WI38 (cell line): ENCODE data around the gene MIS12.

Experiments used
- H3K4me3 ChIP-seq: 2 replicates; pipeline ENCODE4 v1.5.1; 2011; ENCODE audit warnings: low read depth, mild to moderate bottlenecking, control low read depth, low read length
- TF ChIP-seq, protein P1 (sequence below): IDR thresholded peaks from 2 replicates; pipeline ENCODE4 v1.5.1; 2012; ENCODE audit warnings: low read depth, mild to moderate bottlenecking, control low read depth, low read length

Gene MIS12

DNA sequence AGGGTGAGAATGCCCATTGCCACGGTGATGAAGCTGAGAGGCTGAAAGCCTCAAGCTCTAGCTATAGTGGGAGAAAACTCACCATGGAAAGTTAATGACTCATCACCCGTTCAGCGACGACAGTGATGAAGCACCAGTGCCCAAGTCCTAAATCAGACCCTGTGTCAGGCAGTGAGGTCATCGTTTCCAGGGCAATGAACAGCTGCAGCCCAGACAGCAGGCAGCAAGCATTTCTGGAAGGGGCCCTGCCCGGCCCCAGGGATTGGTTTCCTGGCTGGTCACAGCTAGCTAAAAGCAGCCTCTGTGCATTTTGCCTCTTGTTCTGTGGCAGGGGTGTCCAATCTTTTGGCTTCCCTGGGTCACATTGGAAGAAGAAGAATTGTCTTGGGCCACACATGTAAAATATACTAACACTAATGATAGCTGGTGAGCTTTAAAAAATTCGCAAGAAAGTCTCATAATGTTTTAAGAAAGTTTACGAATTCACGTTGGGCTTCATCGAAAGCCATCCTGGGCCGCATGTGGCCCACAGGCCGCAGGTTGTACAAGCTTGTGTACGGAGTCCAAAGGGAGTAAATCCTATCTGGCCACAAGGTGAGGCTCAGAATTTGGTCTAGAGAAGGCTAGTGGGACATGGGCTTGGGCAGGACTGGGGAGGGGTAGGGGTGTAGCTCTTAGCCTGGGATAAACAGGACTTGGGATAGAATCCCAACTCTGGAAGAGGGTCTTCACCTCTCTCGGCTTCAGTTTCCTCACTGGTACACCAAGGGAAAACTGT, 40.6 kb downstream of the MIS12 start:
- TF ChIP-seq, protein P1, sequence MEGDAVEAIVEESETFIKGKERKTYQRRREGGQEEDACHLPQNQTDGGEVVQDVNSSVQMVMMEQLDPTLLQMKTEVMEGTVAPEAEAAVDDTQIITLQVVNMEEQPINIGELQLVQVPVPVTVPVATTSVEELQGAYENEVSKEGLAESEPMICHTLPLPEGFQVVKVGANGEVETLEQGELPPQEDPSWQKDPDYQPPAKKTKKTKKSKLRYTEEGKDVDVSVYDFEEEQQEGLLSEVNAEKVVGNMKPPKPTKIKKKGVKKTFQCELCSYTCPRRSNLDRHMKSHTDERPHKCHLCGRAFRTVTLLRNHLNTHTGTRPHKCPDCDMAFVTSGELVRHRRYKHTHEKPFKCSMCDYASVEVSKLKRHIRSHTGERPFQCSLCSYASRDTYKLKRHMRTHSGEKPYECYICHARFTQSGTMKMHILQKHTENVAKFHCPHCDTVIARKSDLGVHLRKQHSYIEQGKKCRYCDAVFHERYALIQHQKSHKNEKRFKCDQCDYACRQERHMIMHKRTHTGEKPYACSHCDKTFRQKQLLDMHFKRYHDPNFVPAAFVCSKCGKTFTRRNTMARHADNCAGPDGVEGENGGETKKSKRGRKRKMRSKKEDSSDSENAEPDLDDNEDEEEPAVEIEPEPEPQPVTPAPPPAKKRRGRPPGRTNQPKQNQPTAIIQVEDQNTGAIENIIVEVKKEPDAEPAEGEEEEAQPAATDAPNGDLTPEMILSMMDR = no peak
- no peak overlapping the region for H3K4me3 ChIP-seq

DNA sequence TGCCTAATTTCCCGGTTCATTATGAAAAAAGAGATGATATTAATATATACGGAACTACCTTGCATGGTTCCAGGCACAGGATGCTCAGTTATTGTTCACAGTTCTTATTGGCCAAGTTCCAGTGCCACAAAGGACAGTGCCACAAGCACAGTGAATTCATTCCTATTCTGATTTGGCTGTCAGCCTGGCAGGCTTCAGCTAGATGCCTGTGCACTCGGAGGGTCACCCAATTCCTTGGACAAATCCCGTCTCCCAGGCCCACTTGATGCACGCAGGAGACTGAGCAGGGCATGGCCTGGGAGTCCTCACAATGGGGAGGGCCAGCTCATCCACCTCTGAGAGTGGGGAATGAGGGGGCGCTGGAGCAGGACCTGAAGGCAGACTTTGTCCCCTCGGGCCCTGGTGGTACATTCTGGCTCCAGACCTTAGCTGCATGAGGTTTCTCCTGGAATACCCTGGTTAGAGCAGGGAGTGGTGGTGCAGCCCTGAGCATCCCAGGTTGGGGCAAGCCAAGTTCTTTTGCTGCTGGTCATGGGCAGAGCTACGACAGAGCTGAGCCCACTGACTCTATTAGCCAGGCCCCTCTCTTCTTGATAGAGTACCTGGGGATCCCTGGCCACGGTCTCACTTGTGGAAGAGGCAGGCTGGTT, 41.4 kb downstream of the MIS12 start:
- TF ChIP-seq, protein P1 = no peak
- H3K4me3 ChIP-seq = no peak overlapping the region

DNA sequence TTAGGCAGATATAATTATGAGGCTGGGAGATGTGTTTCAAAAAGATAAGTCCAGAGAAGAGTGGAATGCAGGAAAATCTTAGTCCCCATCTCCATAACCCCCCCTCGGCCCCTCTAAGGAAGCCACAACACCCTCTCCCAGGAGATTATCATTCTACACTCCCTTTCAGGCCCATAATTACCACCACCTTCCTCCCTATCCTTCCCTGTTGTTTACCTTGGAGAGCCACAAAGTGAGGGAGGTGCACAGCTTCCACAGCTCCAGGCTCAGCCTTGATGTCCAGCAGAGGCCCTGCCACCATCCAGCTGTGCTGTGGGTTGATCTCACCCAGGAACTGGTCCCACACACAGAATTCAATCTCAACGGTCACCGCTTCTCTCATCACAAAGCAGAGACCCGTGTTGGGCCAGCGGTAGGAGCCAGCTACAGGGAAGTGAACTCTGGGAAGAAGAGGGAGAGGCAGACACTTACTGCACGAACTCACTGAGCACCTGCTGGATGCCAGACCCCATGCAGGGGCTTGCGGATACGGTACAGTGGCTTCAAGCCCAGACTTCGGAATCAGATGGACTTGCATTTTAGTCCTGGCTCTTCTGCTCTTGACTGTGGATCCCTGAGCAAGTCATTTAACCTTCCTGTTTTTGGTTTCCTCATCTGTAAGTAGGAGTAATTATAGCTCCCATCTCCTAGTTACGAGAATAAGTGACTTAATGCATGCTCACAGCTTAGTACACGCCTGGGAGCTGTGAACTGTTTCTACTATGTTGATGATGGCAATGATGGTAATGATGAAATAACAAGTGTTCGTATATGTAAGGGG, 44.1 kb downstream of the MIS12 start:
- H3K4me3 ChIP-seq = no peak overlapping the region
- TF ChIP-seq, protein P1 = no peak

DNA sequence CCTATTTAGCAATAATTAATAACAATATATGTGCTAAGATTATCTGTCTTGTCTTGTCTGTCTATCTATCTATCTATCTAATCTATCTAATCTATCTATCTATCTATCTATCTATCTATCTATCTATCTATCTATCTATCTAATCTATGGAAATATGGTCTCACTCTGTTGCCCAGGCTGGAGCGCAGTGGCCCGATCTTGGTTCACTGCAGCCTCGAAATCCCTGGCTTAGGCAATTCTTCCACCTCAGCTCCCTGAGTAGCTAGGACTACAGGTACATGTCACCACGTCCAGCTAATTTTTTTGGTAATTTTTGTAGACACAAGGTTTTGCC, 44.7 kb downstream of the MIS12 start:
- TF ChIP-seq, protein P1 = no peak

DNA sequence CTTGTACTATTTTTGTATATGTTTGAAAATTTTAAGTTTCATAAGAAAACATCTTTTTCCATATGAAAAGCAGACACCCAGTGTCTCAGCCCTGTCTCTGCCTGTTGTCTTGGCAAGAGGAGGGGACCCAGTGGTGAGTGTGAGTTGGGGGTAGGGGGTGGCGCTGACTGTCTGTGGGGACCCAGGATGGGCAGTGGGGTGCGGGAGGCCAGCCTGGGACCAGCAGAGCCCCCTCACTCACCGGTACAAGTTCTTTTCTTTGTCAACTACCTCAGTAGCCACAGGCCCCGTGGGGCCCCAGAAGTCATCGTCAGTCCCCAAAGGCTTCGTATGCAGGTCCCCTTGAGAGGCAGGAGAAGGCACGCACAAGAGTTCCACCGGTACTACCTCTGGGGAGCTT, 46.2 kb downstream of the MIS12 start:
- H3K4me3 ChIP-seq = no peak overlapping the region
- TF ChIP-seq, protein P1 = no peak

More for the DNA sequence above, 44.7 kb downstream of the MIS12 start:
- no peak overlapping the region for H3K4me3 ChIP-seq

DNA sequence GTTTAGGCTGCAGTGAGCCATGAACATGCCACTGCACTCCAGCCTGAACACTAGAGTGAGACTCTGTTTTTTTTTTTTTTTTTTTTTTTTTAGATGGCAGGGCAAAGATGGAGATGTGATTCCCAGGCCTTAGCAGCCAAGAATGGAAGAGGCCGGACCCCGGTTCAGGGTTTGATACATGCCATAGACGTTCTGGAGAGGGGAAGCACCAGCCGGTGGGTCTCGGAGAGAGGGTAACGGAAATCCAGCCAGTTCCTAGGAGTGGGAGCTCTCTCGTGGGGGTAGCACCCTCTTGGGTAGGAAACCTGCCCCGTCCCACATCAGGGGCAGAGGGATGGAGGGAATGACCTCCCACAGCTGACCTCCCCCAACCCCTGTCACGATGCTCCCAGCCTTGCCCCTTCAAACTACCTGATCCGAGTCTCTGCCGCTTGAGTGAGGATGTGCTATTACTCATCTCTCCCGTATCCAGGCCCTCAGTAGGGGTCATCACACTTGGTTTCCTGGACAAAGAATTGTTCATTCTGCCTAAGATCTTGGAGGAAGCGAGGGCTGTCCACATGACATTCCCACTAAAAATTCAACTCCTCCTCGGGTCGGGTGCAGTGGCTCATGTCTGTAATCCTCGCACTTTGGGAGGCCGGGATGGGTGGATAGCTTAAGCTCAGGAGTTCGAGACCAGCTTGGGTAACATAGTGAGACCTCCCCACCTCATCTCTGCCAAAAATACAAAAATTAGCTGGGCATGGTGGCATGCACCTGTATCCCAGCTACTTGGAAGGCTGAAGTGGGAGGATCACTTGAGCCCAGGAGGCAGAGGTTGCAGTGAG, 47.3 kb downstream of the MIS12 start:
- TF ChIP-seq, protein P1 = no peak
- H3K4me3 ChIP-seq = no peak overlapping the region
